HEK293 (cell line): ENCODE data around the gene LRP10.

Experiments
- CTCF ChIA-PET: fragments of 350-600 bp; formaldehyde crosslinking; extraction: SDS; loops from one replicate; lab custom pipeline; 2021; ENCODE audit warnings: antibody characterized with exemption; lab: Yijun Ruan, JAX
- POLR2A ChIA-PET: fragments of 300-600 bp; formaldehyde crosslinking; extraction: SDS; loops from one replicate; lab custom pipeline; 2020; ENCODE audit warnings: antibody characterized with exemption, inconsistent platforms; lab: Yijun Ruan, JAX
- H3K27ac ChIP-seq: fragments of 200-500 bp; sonication (Bioruptor generic); 2 replicates; pipeline ENCODE4 v1.5.1; 2014; ENCODE audit warnings: low read depth, low read length, control low read depth, inconsistent platforms; ENCODE audit errors: extremely low read depth
- H3K36me3 ChIP-seq, 2 experiments: fragments of 200-500 bp in 1 of 2; sonication (Bioruptor generic) in 1 of 2; 1 replicate in 1 of 2; 2 replicates in 1 of 2; pipeline ENCODE4 v1.5.1; 2014 to 2017; ENCODE audit warnings: inconsistent platforms in 2 of 2, low read length in 2 of 2; ENCODE audit not compliant: control insufficient read depth in 2 of 2, insufficient read depth in 1 of 2
- H3K4me1 ChIP-seq: fragments of 200-500 bp; sonication (Bioruptor generic); 2 replicates; pipeline ENCODE4 v1.5.1; 2014; ENCODE audit warnings: mild to moderate bottlenecking, low read length, inconsistent platforms; ENCODE audit not compliant: control insufficient read depth, insufficient read depth
- H3K4me3 ChIP-seq: 2 replicates; pipeline ENCODE4 v1.5.1; 2011; ENCODE audit warnings: low read depth, mild to moderate bottlenecking, control low read depth, low read length, moderate library complexity
- H3K9me3 ChIP-seq: fragments of 200-500 bp; sonication (Bioruptor generic); 2 replicates; pipeline ENCODE4 v1.5.1; 2014; ENCODE audit warnings: low read depth, low read length, inconsistent platforms; ENCODE audit not compliant: control insufficient read depth, insufficient read depth
- GFI1B ChIP-seq: fragments of 450-650 bp; formaldehyde crosslinking; IDR thresholded peaks from 2 replicates; pipeline ENCODE4 v1.5.1; 2016; ENCODE audit warnings: missing biosample characterization, missing genetic modification characterization
- KLF8 ChIP-seq: fragments of 450-650 bp; formaldehyde crosslinking; IDR thresholded peaks from 2 replicates; pipeline ENCODE4 v1.5.1; 2016; ENCODE audit warnings: missing biosample characterization, missing genetic modification characterization
- OSR2 ChIP-seq: fragments of 450-650 bp; formaldehyde crosslinking; IDR thresholded peaks from 2 replicates; pipeline ENCODE4 v1.5.1; 2016; ENCODE audit warnings: missing biosample characterization, missing genetic modification characterization
- PATZ1 ChIP-seq: fragments of 450-650 bp; formaldehyde crosslinking; IDR thresholded peaks from 2 replicates; pipeline ENCODE4 v1.5.1; 2016; ENCODE audit warnings: missing biosample characterization, missing genetic modification characterization
- SCRT1 ChIP-seq: fragments of 450-650 bp; formaldehyde crosslinking; IDR thresholded peaks from 2 replicates; pipeline ENCODE4 v1.5.1; 2016; ENCODE audit warnings: missing biosample characterization, missing genetic modification characterization, borderline replicate concordance
- YY2 ChIP-seq: fragments of 450-650 bp; formaldehyde crosslinking; IDR thresholded peaks from 2 replicates; pipeline ENCODE4 v1.5.1; 2016; ENCODE audit warnings: missing biosample characterization, missing genetic modification characterization
- ZBTB44 ChIP-seq: fragments of 450-650 bp; IDR thresholded peaks from 2 replicates; pipeline ENCODE4 v1.5.1; 2018; ENCODE audit warnings: missing biosample characterization, mild to moderate bottlenecking, missing genetic modification characterization
- ZNF140 ChIP-seq: fragments of 450-650 bp; formaldehyde crosslinking; IDR thresholded peaks from 2 replicates; pipeline ENCODE4 v1.5.1; 2016; ENCODE audit warnings: missing biosample characterization, missing genetic modification characterization
- ZNF146 ChIP-seq: fragments of 450-650 bp; formaldehyde crosslinking; IDR thresholded peaks from 2 replicates; pipeline ENCODE4 v1.5.1; 2016; ENCODE audit warnings: missing biosample characterization, missing genetic modification characterization
- ZNF202 ChIP-seq: fragments of 450-650 bp; formaldehyde crosslinking; IDR thresholded peaks from 2 replicates; pipeline ENCODE4 v1.5.1; 2016; ENCODE audit warnings: missing biosample characterization, missing genetic modification characterization, borderline replicate concordance
- ZNF600 ChIP-seq: fragments of 450-650 bp; formaldehyde crosslinking; IDR thresholded peaks from 2 replicates; pipeline ENCODE4 v1.5.1; 2016; ENCODE audit warnings: missing biosample characterization, missing genetic modification characterization
- ZNF654 ChIP-seq: fragments of 450-650 bp; formaldehyde crosslinking; IDR thresholded peaks from 2 replicates; pipeline ENCODE4 v1.5.1; 2016; ENCODE audit warnings: low read depth, missing biosample characterization, missing genetic modification characterization
- ZNF664 ChIP-seq: fragments of 450-650 bp; formaldehyde crosslinking; IDR thresholded peaks from 2 replicates; pipeline ENCODE4 v1.5.1; 2016; ENCODE audit warnings: missing biosample characterization, missing genetic modification characterization
- ZSCAN23 ChIP-seq: fragments of 450-650 bp; formaldehyde crosslinking; IDR thresholded peaks from 2 replicates; pipeline ENCODE4 v1.5.1; 2016; ENCODE audit warnings: missing biosample characterization, missing genetic modification characterization
- TF ChIP-seq, protein P1 (sequence below): fragments of 450-650 bp; formaldehyde crosslinking; IDR thresholded peaks from 2 replicates; pipeline ENCODE4 v1.5.1; 2016; ENCODE audit warnings: missing biosample characterization, missing genetic modification characterization
- TF ChIP-seq, protein P2 (sequence below): fragments of 450-650 bp; formaldehyde crosslinking; IDR thresholded peaks from 2 replicates; pipeline ENCODE4 v1.5.1; 2016; ENCODE audit warnings: missing biosample characterization, missing genetic modification characterization, borderline replicate concordance

LRP10 gene

DNA sequence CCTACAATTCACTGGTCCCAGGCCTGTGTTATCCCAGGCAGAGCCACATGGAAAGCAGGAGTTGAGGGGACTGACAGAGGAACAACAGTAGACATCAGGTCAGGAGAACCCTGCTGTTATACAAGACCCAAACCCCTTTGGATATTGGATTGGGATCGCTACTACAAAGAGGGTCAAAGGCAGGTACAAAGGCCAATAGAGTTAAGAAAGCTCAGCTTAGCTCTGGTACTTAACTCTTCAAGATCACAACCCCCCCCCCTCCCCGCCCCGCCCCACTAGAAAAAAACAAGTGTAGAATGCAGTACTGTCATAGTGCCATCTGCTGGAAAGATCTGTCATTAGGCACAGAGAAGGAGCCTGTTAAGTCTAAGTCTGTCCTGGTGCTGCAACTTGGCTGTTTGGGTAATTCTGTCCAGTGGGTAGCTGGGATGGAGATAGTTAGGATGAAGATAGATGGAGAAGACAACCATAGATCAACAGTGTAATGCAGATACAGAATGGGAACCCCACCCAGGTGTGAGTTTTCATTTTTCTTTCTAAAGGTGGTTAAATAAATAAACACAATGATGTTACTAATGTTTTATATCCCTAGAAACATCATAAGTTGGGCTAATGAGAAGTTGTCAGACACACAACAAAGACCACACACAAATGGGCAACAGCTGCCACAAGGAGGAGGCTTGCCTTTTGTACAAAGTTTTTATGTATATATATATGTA, 28.7 kb downstream of the LRP10 start:
- no peak for TF ChIP-seq YY2
- TF ChIP-seq ZNF600 (tag by site-specific recombination), result 0 out of 2 replicates have a peak, but pooled peaks have one; percentile 47
- TF ChIP-seq, protein P1, sequence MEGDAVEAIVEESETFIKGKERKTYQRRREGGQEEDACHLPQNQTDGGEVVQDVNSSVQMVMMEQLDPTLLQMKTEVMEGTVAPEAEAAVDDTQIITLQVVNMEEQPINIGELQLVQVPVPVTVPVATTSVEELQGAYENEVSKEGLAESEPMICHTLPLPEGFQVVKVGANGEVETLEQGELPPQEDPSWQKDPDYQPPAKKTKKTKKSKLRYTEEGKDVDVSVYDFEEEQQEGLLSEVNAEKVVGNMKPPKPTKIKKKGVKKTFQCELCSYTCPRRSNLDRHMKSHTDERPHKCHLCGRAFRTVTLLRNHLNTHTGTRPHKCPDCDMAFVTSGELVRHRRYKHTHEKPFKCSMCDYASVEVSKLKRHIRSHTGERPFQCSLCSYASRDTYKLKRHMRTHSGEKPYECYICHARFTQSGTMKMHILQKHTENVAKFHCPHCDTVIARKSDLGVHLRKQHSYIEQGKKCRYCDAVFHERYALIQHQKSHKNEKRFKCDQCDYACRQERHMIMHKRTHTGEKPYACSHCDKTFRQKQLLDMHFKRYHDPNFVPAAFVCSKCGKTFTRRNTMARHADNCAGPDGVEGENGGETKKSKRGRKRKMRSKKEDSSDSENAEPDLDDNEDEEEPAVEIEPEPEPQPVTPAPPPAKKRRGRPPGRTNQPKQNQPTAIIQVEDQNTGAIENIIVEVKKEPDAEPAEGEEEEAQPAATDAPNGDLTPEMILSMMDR, result peak; percentile 45; the same call in 1 of the 2 replicates
- TF ChIP-seq KLF8 (tag by site-specific recombination), result no peak
- peak; percentile 65 for TF ChIP-seq PATZ1 (tag by site-specific recombination)
- peak; percentile 50 for TF ChIP-seq ZNF654 (tag by site-specific recombination)
- POLR2A ChIA-PET, result interaction anchor here (0.5 to 2.1 kb wide), 5 partner anchors 19 to 338 kb away, joined by 3 to 5 read pairs (median 3); partner anchors contain the start of gene RBM23
- Histone ChIP-seq H3K4me1 (no peaks in the 10 kb centered on the region), H3K27ac (no peak overlapping the region), H3K9me3 (no peaks in the 10 kb centered on the region), H3K4me3 (no peak overlapping the region), H3K36me3 (peaks cover 29 to 65% of the 10 kb centered on the region in 2 experiments)
- CTCF ChIA-PET, result interaction anchor here (0.6 to 4.1 kb wide), 28 partner anchors 11 to 912 kb away, joined by 3 to 41 read pairs (median 4); partner anchors contain the start of genes LRP10, MRPL52, RBM23 and REM2

- ChIA-PET POLR2A (interaction anchor here (0.5 to 2.1 kb wide), 4 partner anchors 8 to 29 kb away, joined by 3 to 5 read pairs (median 4); partner anchors contain the start of gene RBM23), CTCF (interaction anchor here (1.0 to 4.1 kb wide), 8 partner anchors 9 to 79 kb away, joined by 3 to 41 read pairs (median 9); partner anchors contain the start of genes LRP10, RBM23 and REM2)
- no peak overlapping the region for H3K4me3 ChIP-seq
- no peak overlapping the region for H3K27ac ChIP-seq
- no peaks in the 10 kb centered on the region for H3K9me3 ChIP-seq
- no peaks in the 10 kb centered on the region for H3K4me1 ChIP-seq
- H3K36me3 ChIP-seq, result peaks cover 43 to 81% of the 10 kb centered on the region in 2 experiments
- TF ChIP-seq GFI1B (tag by site-specific recombination), result no peak
- no peak for TF ChIP-seq ZNF140 (tag by site-specific recombination)
- no peak for TF ChIP-seq ZBTB44 (tag by site-specific recombination)
- TF ChIP-seq SCRT1, result no peak
- TF ChIP-seq ZSCAN23, result no peak
- no peak for TF ChIP-seq ZNF202 (tag by site-specific recombination)
- TF ChIP-seq, protein P2, sequence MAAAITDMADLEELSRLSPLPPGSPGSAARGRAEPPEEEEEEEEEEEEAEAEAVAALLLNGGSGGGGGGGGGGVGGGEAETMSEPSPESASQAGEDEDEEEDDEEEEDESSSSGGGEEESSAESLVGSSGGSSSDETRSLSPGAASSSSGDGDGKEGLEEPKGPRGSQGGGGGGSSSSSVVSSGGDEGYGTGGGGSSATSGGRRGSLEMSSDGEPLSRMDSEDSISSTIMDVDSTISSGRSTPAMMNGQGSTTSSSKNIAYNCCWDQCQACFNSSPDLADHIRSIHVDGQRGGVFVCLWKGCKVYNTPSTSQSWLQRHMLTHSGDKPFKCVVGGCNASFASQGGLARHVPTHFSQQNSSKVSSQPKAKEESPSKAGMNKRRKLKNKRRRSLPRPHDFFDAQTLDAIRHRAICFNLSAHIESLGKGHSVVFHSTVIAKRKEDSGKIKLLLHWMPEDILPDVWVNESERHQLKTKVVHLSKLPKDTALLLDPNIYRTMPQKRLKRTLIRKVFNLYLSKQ (tag by site-specific recombination), result no peak
- no peak for TF ChIP-seq ZNF664 (tag by site-specific recombination)
- TF ChIP-seq ZNF146 (tag by site-specific recombination), result no peak
- TF ChIP-seq OSR2, result no peak
- no peak for TF ChIP-seq PATZ1 (tag by site-specific recombination)
- TF ChIP-seq, all 188 proteins: peak for 0
These were observed 30.3 kb downstream of the LRP10 start for GRCh38 chr14:22901799-22902198.
